HEK293 (cell line): ENCODE data around the gene LRRC2.

Experiments used
- CTCF ChIA-PET: fragments of 350-600 bp; formaldehyde crosslinking; extraction: SDS; loops from one replicate; lab custom pipeline; 2021; ENCODE audit warnings: antibody characterized with exemption; lab: Yijun Ruan, JAX
- POLR2A ChIA-PET: fragments of 300-600 bp; formaldehyde crosslinking; extraction: SDS; loops from one replicate; lab custom pipeline; 2020; ENCODE audit warnings: antibody characterized with exemption, inconsistent platforms; lab: Yijun Ruan, JAX
- H3K27ac ChIP-seq: fragments of 200-500 bp; sonication (Bioruptor generic); 2 replicates; pipeline ENCODE4 v1.5.1; 2014; ENCODE audit warnings: low read depth, low read length, control low read depth, inconsistent platforms; ENCODE audit errors: extremely low read depth
- H3K36me3 ChIP-seq, 2 experiments: fragments of 200-500 bp in 1 of 2; sonication (Bioruptor generic) in 1 of 2; 1 replicate in 1 of 2; 2 replicates in 1 of 2; pipeline ENCODE4 v1.5.1; 2014 to 2017; ENCODE audit warnings: inconsistent platforms in 2 of 2, low read length in 2 of 2; ENCODE audit not compliant: control insufficient read depth in 2 of 2, insufficient read depth in 1 of 2
- H3K4me1 ChIP-seq: fragments of 200-500 bp; sonication (Bioruptor generic); 2 replicates; pipeline ENCODE4 v1.5.1; 2014; ENCODE audit warnings: mild to moderate bottlenecking, low read length, inconsistent platforms; ENCODE audit not compliant: control insufficient read depth, insufficient read depth
- H3K4me3 ChIP-seq: 2 replicates; pipeline ENCODE4 v1.5.1; 2011; ENCODE audit warnings: low read depth, mild to moderate bottlenecking, control low read depth, low read length, moderate library complexity
- H3K9me3 ChIP-seq: fragments of 200-500 bp; sonication (Bioruptor generic); 2 replicates; pipeline ENCODE4 v1.5.1; 2014; ENCODE audit warnings: low read depth, low read length, inconsistent platforms; ENCODE audit not compliant: control insufficient read depth, insufficient read depth
- EGR2 ChIP-seq: fragments of 450-650 bp; formaldehyde crosslinking; IDR thresholded peaks from 2 replicates; pipeline ENCODE4 v1.5.1; 2016; ENCODE audit warnings: low read depth, missing biosample characterization, missing genetic modification characterization
- HOXC10 ChIP-seq: sonication (generic); formaldehyde crosslinking; IDR thresholded peaks from 2 replicates; pipeline ENCODE4 v1.8.1; 2023; ENCODE audit warnings: mild to moderate bottlenecking, missing genetic modification reagents
- KLF16 ChIP-seq: fragments of 450-650 bp; formaldehyde crosslinking; IDR thresholded peaks from 2 replicates; pipeline ENCODE4 v1.5.1; 2017; ENCODE audit warnings: missing biosample characterization, missing genetic modification characterization
- ZBTB11 ChIP-seq: fragments of 450-650 bp; formaldehyde crosslinking; conservative IDR thresholded peaks from 2 replicates; pipeline ENCODE4 v1.5.1; 2016; ENCODE audit warnings: low read depth, missing biosample characterization, missing genetic modification characterization
- ZNF114 ChIP-seq: fragments of 450-650 bp; formaldehyde crosslinking; IDR thresholded peaks from 2 replicates; pipeline ENCODE4 v1.5.0; 2017; ENCODE audit warnings: missing biosample characterization, missing genetic modification characterization
- ZNF138 ChIP-seq: fragments of 450-650 bp; formaldehyde crosslinking; IDR thresholded peaks from 2 replicates; pipeline ENCODE4 v1.5.1; 2016; ENCODE audit warnings: missing biosample characterization, missing genetic modification characterization, borderline replicate concordance
- ZNF169 ChIP-seq: fragments of 450-650 bp; formaldehyde crosslinking; IDR thresholded peaks from 2 replicates; pipeline ENCODE4 v1.5.1; 2016; ENCODE audit warnings: missing biosample characterization, missing genetic modification characterization
- ZNF184 ChIP-seq: fragments of 450-650 bp; IDR thresholded peaks from 2 replicates; pipeline ENCODE4 v1.5.1; 2018; ENCODE audit warnings: missing biosample characterization, mild to moderate bottlenecking, missing genetic modification characterization
- ZNF2 ChIP-seq: fragments of 450-650 bp; formaldehyde crosslinking; IDR thresholded peaks from 2 replicates; pipeline ENCODE4 v1.5.1; 2016; ENCODE audit warnings: missing biosample characterization, missing genetic modification characterization
- ZNF214 ChIP-seq: fragments of 450-650 bp; formaldehyde crosslinking; IDR thresholded peaks from 2 replicates; pipeline ENCODE4 v1.5.1; 2017; ENCODE audit warnings: missing biosample characterization, mild to moderate bottlenecking, missing genetic modification characterization, borderline replicate concordance
- ZNF223 ChIP-seq: fragments of 450-650 bp; formaldehyde crosslinking; IDR thresholded peaks from 2 replicates; pipeline ENCODE4 v1.5.1; 2016; ENCODE audit warnings: missing biosample characterization, missing genetic modification characterization
- ZNF23 ChIP-seq: fragments of 450-650 bp; formaldehyde crosslinking; IDR thresholded peaks from 2 replicates; pipeline ENCODE4 v1.5.1; 2016; ENCODE audit warnings: missing biosample characterization, missing genetic modification characterization, borderline replicate concordance
- ZNF239 ChIP-seq: fragments of 450-650 bp; formaldehyde crosslinking; IDR thresholded peaks from 2 replicates; pipeline ENCODE4 v1.5.1; 2016; ENCODE audit warnings: missing biosample characterization, missing genetic modification characterization
- ZNF426 ChIP-seq: fragments of 450-650 bp; formaldehyde crosslinking; IDR thresholded peaks from 2 replicates; pipeline ENCODE4 v1.5.1; 2017; ENCODE audit warnings: missing biosample characterization, missing genetic modification characterization, mild to moderate bottlenecking, inconsistent platforms, moderate library complexity
- ZNF433 ChIP-seq: fragments of 450-650 bp; formaldehyde crosslinking; IDR thresholded peaks from 2 replicates; pipeline ENCODE4 v1.5.1; 2016; ENCODE audit warnings: missing biosample characterization, missing genetic modification characterization, low read depth
- ZNF48 ChIP-seq: fragments of 450-650 bp; formaldehyde crosslinking; IDR thresholded peaks from 2 replicates; pipeline ENCODE4 v1.5.1; 2016; ENCODE audit warnings: missing biosample characterization, missing genetic modification characterization
- ZNF544 ChIP-seq: fragments of 450-650 bp; formaldehyde crosslinking; IDR thresholded peaks from 2 replicates; pipeline ENCODE4 v1.5.0; 2017; ENCODE audit warnings: missing biosample characterization, missing genetic modification characterization
- ZNF555 ChIP-seq: fragments of 450-650 bp; formaldehyde crosslinking; conservative IDR thresholded peaks from 2 replicates; pipeline ENCODE4 v1.5.1; 2017; ENCODE audit warnings: missing biosample characterization, mild to moderate bottlenecking, missing genetic modification characterization, inconsistent platforms
- ZNF654 ChIP-seq: fragments of 450-650 bp; formaldehyde crosslinking; IDR thresholded peaks from 2 replicates; pipeline ENCODE4 v1.5.1; 2016; ENCODE audit warnings: low read depth, missing biosample characterization, missing genetic modification characterization
- ZNF660 ChIP-seq: fragments of 450-650 bp; IDR thresholded peaks from 2 replicates; pipeline ENCODE4 v1.5.1; 2018; ENCODE audit warnings: missing biosample characterization, mild to moderate bottlenecking, missing genetic modification characterization
- ZNF747 ChIP-seq: fragments of 450-650 bp; formaldehyde crosslinking; IDR thresholded peaks from 2 replicates; pipeline ENCODE4 v1.5.1; 2016; ENCODE audit warnings: missing biosample characterization, missing genetic modification characterization
- ZNF777 ChIP-seq: fragments of 450-650 bp; formaldehyde crosslinking; IDR thresholded peaks from 2 replicates; pipeline ENCODE4 v1.5.1; 2017; ENCODE audit warnings: missing biosample characterization, missing genetic modification characterization, borderline replicate concordance
- ZSCAN23 ChIP-seq: fragments of 450-650 bp; formaldehyde crosslinking; IDR thresholded peaks from 2 replicates; pipeline ENCODE4 v1.5.1; 2016; ENCODE audit warnings: missing biosample characterization, missing genetic modification characterization
- ZXDB ChIP-seq: fragments of 450-650 bp; formaldehyde crosslinking; IDR thresholded peaks from 2 replicates; pipeline ENCODE4 v1.5.1; 2016; ENCODE audit warnings: missing biosample characterization, missing genetic modification characterization
- TF ChIP-seq, protein P1 (sequence below): fragments of 450-650 bp; formaldehyde crosslinking; IDR thresholded peaks from 2 replicates; pipeline ENCODE4 v1.5.1; 2016; ENCODE audit warnings: missing biosample characterization, missing genetic modification characterization
- TF ChIP-seq, protein P2 (sequence below): fragments of 450-650 bp; formaldehyde crosslinking; conservative IDR thresholded peaks from 2 replicates; pipeline ENCODE4 v1.5.1; 2016; ENCODE audit warnings: low read depth, missing biosample characterization, missing genetic modification characterization
- TF ChIP-seq, protein P3 (sequence below): fragments of 450-650 bp; IDR thresholded peaks from 2 replicates; pipeline ENCODE4 v1.5.1; 2018; ENCODE audit warnings: missing biosample characterization, missing genetic modification characterization

The LRRC2 gene

GRCh38 chr3:46477145-46477544 lies 89.0 kb downstream of the LRRC2 start:
- Histone ChIP-seq H3K27ac (no peak overlapping the region), H3K36me3 (no peaks in the 10 kb centered on the region), H3K9me3 (no peaks in the 10 kb centered on the region), H3K4me1 (no peaks in the 10 kb centered on the region), H3K4me3 (no peak overlapping the region)
- CTCF ChIA-PET: interaction anchor here (0.6 to 3.6 kb wide), 2 partner anchors 11 to 25 kb away, joined by 3 to 20 read pairs; no protein-coding TSS in a partner anchor
- POLR2A ChIA-PET: no interaction called here
- no peak for TF ChIP-seq ZNF239
- no peak for TF ChIP-seq ZBTB11
- TF ChIP-seq, protein P1, sequence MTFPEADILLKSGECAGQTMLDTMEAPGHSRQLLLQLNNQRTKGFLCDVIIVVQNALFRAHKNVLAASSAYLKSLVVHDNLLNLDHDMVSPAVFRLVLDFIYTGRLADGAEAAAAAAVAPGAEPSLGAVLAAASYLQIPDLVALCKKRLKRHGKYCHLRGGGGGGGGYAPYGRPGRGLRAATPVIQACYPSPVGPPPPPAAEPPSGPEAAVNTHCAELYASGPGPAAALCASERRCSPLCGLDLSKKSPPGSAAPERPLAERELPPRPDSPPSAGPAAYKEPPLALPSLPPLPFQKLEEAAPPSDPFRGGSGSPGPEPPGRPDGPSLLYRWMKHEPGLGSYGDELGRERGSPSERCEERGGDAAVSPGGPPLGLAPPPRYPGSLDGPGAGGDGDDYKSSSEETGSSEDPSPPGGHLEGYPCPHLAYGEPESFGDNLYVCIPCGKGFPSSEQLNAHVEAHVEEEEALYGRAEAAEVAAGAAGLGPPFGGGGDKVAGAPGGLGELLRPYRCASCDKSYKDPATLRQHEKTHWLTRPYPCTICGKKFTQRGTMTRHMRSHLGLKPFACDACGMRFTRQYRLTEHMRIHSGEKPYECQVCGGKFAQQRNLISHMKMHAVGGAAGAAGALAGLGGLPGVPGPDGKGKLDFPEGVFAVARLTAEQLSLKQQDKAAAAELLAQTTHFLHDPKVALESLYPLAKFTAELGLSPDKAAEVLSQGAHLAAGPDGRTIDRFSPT (tag by site-specific recombination): no peak
- no peak for TF ChIP-seq ZNF23 (tag by site-specific recombination)
- no peak for TF ChIP-seq ZNF747 (tag by site-specific recombination)
- no peak for TF ChIP-seq ZNF214
- TF ChIP-seq HOXC10: no peak
- no peak for TF ChIP-seq ZNF777 (tag by site-specific recombination)

- CTCF ChIA-PET: no interaction called here
Observed at GRCh38 chr3:46472736-46473135, 93.4 kb downstream of the LRRC2 start.

GRCh38 chr3:46471371-46471914 lies 94.7 kb downstream of the LRRC2 start:
- no peak overlapping the region for H3K27ac ChIP-seq
- no peak overlapping the region for H3K4me3 ChIP-seq
- ChIA-PET POLR2A (no interaction called here), CTCF (interaction anchor here (0.9 kb wide), 1 partner anchor 22 kb away, joined by 4 read pairs; no protein-coding TSS in a partner anchor)
- H3K4me1 ChIP-seq: no peaks in the 10 kb centered on the region
- H3K36me3 ChIP-seq: no peaks in the 10 kb centered on the region
- H3K9me3 ChIP-seq: no peaks in the 10 kb centered on the region
- TF ChIP-seq, protein P2, sequence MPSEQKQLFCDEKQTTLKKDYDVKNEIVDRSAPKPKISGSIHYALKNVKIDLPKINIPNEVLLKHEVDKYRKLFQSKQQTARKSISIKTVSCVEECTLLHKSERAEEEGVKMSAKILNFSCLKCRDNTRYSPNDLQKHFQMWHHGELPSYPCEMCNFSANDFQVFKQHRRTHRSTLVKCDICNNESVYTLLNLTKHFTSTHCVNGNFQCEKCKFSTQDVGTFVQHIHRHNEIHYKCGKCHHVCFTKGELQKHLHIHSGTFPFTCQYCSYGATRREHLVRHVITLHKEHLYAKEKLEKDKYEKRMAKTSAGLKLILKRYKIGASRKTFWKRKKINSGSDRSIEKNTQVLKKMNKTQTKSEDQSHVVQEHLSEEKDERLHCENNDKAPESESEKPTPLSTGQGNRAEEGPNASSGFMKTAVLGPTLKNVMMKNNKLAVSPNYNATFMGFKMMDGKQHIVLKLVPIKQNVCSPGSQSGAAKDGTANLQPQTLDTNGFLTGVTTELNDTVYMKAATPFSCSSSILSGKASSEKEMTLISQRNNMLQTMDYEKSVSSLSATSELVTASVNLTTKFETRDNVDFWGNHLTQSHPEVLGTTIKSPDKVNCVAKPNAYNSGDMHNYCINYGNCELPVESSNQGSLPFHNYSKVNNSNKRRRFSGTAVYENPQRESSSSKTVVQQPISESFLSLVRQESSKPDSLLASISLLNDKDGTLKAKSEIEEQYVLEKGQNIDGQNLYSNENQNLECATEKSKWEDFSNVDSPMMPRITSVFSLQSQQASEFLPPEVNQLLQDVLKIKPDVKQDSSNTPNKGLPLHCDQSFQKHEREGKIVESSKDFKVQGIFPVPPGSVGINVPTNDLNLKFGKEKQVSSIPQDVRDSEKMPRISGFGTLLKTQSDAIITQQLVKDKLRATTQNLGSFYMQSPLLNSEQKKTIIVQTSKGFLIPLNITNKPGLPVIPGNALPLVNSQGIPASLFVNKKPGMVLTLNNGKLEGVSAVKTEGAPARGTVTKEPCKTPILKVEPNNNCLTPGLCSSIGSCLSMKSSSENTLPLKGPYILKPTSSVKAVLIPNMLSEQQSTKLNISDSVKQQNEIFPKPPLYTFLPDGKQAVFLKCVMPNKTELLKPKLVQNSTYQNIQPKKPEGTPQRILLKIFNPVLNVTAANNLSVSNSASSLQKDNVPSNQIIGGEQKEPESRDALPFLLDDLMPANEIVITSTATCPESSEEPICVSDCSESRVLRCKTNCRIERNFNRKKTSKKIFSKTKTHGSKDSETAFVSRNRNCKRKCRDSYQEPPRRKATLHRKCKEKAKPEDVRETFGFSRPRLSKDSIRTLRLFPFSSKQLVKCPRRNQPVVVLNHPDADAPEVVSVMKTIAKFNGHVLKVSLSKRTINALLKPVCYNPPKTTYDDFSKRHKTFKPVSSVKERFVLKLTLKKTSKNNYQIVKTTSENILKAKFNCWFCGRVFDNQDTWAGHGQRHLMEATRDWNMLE (tag by site-specific recombination): no peak
- TF ChIP-seq ZNF169 (tag by site-specific recombination): no peak
- no peak for TF ChIP-seq ZNF184
- TF ChIP-seq ZNF433 (tag by site-specific recombination): no peak
- no peak for TF ChIP-seq ZNF223 (tag by site-specific recombination)
- TF ChIP-seq ZNF48: no peak
- no peak for TF ChIP-seq ZSCAN23 (tag by site-specific recombination)
- TF ChIP-seq ZNF654 (tag by site-specific recombination): no peak
- TF ChIP-seq, protein P3, sequence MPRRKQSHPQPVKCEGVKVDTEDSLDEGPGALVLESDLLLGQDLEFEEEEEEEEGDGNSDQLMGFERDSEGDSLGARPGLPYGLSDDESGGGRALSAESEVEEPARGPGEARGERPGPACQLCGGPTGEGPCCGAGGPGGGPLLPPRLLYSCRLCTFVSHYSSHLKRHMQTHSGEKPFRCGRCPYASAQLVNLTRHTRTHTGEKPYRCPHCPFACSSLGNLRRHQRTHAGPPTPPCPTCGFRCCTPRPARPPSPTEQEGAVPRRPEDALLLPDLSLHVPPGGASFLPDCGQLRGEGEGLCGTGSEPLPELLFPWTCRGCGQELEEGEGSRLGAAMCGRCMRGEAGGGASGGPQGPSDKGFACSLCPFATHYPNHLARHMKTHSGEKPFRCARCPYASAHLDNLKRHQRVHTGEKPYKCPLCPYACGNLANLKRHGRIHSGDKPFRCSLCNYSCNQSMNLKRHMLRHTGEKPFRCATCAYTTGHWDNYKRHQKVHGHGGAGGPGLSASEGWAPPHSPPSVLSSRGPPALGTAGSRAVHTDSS: no peak
- no peak for TF ChIP-seq ZNF660 (tag by site-specific recombination)

More at GRCh38 chr3:46472736-46473135, 93.4 kb downstream of the LRRC2 start:
- POLR2A ChIA-PET: no interaction called here
- H3K36me3 ChIP-seq: no peaks in the 10 kb centered on the region
- no peaks in the 10 kb centered on the region for H3K9me3 ChIP-seq
- no peak overlapping the region for H3K27ac ChIP-seq
- H3K4me3 ChIP-seq: no peak overlapping the region
- TF ChIP-seq ZNF426 (tag by site-specific recombination) (no peak), ZXDB (tag by site-specific recombination) (no peak), KLF16 (tag by site-specific recombination) (no peak), EGR2 (tag by site-specific recombination) (no peak), ZNF114 (tag by site-specific recombination) (no peak), ZNF138 (tag by site-specific recombination) (no peak), ZNF544 (tag by site-specific recombination) (no peak), ZNF2 (tag by site-specific recombination) (no peak), ZNF555 (no peak)
- TF ChIP-seq, all 188 proteins: peak for 0
- no peaks in the 10 kb centered on the region for H3K4me1 ChIP-seq
